K562 (cell line): ENCODE measurements around the gene F2.

Experiments used
- E2F3 ChIP-seq: fragments of 250-450 bp; sonication (Bioruptor Pico); IDR thresholded peaks from 2 replicates; pipeline ENCODE4 v1.4.0; 2020; ENCODE audit warnings: mild to moderate bottlenecking
- GMEB1 ChIP-seq: fragments of 250-450 bp; sonication (Bioruptor Pico); IDR thresholded peaks from 2 replicates; pipeline ENCODE4 v1.4.0; 2020; ENCODE audit warnings: mild to moderate bottlenecking
- U2AF1 ChIP-seq: fragments of 200-400 bp; formaldehyde crosslinking; optimal IDR thresholded peaks from 2 replicates; pipeline ENCODE3; 2017; ENCODE audit warnings: mild to moderate bottlenecking, low read depth, low read length, moderate library complexity
- TF ChIP-seq, protein P1 (sequence below), 3 experiments: IDR thresholded peaks in 2 of 3; conservative IDR thresholded peaks in 1 of 3; 2 replicates each; pipeline ENCODE4 v1.5.1; 2011 to 2012; ENCODE audit warnings: low read length in 3 of 3, mild to moderate bottlenecking in 3 of 3, control low read depth in 2 of 3, improper control_type of control experiment in 1 of 3, inconsistent platforms in 1 of 3, low read depth in 1 of 3, mixed read lengths in 1 of 3, moderate library complexity in 1 of 3; ENCODE audit not compliant: insufficient read depth in 2 of 3
- TF ChIP-seq, protein P2 (sequence below): sonication (generic); formaldehyde crosslinking; IDR thresholded peaks from 2 replicates; pipeline ENCODE4 v1.8.1; 2023; ENCODE audit warnings: mild to moderate bottlenecking, missing genetic modification reagents

DNA sequence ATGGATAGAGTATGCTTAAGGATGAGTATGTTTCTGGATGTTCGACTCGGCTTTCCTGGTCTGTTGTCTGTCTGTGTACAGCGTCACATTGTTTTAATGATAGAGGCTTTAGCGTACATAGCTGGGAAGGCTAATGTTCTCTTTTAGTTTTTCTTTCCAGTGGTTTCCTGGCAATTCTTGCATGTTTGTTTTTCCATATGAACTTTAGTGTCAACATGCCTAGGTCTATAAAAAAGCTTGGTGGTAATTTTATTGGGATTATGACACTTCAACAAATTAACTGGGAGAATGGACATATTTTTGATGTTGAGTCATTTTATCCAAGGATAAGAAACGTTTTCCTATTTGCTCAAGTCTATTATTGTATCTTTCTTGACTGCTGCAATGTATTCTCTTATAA, 17.6 kb downstream of the F2 start:
- TF ChIP-seq GMEB1 (CRISPR knock-in tag) (no peak), E2F3 (CRISPR knock-in tag) (no peak), U2AF1 (no peak)
- TF ChIP-seq, protein P1, sequence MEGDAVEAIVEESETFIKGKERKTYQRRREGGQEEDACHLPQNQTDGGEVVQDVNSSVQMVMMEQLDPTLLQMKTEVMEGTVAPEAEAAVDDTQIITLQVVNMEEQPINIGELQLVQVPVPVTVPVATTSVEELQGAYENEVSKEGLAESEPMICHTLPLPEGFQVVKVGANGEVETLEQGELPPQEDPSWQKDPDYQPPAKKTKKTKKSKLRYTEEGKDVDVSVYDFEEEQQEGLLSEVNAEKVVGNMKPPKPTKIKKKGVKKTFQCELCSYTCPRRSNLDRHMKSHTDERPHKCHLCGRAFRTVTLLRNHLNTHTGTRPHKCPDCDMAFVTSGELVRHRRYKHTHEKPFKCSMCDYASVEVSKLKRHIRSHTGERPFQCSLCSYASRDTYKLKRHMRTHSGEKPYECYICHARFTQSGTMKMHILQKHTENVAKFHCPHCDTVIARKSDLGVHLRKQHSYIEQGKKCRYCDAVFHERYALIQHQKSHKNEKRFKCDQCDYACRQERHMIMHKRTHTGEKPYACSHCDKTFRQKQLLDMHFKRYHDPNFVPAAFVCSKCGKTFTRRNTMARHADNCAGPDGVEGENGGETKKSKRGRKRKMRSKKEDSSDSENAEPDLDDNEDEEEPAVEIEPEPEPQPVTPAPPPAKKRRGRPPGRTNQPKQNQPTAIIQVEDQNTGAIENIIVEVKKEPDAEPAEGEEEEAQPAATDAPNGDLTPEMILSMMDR (IDR thresholded peaks at IDR 0.05 in 2 of 3, conservative IDR thresholded peaks at IDR 0.05 in 1 of 3; ENCODE audit: insufficient read depth in 2 of 3, low read depth in 1 of 3, low read length in 3 of 3), result no peak
- TF ChIP-seq, protein P2, sequence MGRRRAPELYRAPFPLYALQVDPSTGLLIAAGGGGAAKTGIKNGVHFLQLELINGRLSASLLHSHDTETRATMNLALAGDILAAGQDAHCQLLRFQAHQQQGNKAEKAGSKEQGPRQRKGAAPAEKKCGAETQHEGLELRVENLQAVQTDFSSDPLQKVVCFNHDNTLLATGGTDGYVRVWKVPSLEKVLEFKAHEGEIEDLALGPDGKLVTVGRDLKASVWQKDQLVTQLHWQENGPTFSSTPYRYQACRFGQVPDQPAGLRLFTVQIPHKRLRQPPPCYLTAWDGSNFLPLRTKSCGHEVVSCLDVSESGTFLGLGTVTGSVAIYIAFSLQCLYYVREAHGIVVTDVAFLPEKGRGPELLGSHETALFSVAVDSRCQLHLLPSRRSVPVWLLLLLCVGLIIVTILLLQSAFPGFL, result no peak
